ENCODE data around the gene HOXB7. TPM values are rescaled to one million over a fixed set of nuclear protein-coding genes. Genes with fewer than 3 reads are reported as not detected.

HOXB7 gene
- 10 to 100 TPM in 7 of 8 experiments, 1 to 10 TPM in 1; 6.2 to 35.5 (median 23.7) TPM for total RNA-seq

DNA sequence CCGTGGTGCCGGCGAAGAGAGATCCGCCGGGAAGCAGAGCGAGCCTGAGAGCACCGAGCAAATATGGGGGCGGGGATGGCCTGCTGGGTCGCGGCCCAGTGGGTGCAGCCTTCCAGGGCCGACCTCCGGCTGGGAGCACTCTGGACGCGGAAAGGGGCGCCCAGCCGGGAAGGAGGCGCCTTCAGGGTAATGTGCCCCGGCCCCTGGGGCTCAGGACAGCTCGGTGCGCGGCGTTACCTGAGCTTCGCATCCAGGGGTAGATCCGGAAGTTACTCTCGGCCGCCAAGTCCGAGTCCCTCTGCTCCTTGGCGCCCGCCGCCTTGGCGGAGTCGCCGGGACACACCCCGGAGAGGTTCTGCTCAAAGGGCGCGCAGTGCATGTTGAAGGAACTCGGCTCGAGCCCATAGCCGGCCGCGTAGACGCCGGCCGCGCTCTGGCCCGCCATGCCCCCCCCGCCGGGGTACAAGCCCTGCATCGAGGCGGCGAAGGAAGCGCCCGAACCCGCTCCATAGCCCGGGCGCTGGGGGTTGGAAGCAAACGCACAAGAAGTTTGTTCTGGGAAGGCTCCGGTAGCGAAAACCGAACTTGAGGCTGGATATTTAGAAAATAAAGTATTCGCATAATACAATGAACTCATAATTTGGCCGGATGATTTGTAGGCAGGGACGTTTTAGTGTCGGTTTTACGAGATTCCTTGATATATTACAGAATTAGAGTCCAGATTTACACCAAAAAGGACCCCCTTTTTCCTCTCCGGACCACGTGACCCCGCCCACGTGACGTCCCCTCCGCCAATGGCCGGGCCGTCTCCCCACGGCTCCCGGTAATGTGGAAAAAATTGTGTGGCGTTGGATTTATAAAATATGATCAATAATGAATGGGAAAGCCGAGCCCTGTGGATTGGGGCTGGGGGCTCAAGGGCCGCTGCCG is at the start of gene HOXB7:
HOXB7 (minus strand) TSS at position 736 of the 930 bp plus-strand sequence; CDS start at position 637, 99 bp downstream.
- peaks cover 15 to 31% of the 10 kb centered on the region in 2 donors for H3K4me1 ChIP-seq (replicated peaks in 1 of 2)
- H3K27ac ChIP-seq = peak within 1 kb of the TSS; percentile 92 to 97
- H3K4me3 ChIP-seq = peak within 1 kb of the TSS; percentile 59 to 89 (median 80)
- ATAC-seq (replicated peaks in 6 of 8) = peak; percentile 11 to 65 (median 32)
- 0 to 2% (median 0%) methylated on average over 1 to 31 of the region's 79 CpGs; no CpG with 5 or more reads in 1 of the 10 experiments for WGBS, 10 experiments
- in situ Hi-C loops (cut with MboI; ENCODE audit: low pct_unique_long_range_greater_than_20kb in 2 of 9, low sequenced_read_pairs in 9 of 9, unreplicated experiment in 9 of 9) = no loop called here

DNA sequence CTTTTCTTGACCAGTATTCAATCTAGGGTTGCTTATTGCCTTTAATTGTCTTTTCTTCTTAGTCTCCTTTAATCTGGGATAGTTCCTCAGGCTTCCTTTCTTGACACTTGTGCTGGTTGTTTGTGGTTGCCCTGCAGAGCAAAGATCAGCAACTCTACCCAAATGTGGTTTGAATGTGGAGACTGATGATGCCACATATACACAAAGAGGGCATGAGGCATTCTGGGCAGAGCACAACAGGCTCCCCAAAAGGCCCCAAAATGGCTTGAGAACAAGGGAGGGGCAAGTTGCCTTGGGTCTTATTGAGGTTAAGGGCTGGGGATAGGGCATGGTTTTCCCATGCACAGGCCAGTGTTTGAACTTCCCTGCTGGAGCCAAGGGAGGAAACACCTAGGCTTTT is 45.1 kb upstream of the HOXB7 start:
- in situ Hi-C loops (cut with MboI; ENCODE audit: low pct_unique_long_range_greater_than_20kb in 2 of 9, low sequenced_read_pairs in 9 of 9, unreplicated experiment in 9 of 9) = loop anchor here in 2 of 9 experiments (25.0 kb wide), 1 partner anchor 231 kb away; the partner anchor contains the start of gene ATP5MC1 (in 2 of the 2)
- ATAC-seq (replicated peaks in 6 of 8) = no peak
- H3K27ac ChIP-seq = no peak overlapping the region
- H3K4me1 ChIP-seq (replicated peaks in 1 of 2) = no peaks in the 10 kb centered on the region
- H3K4me3 ChIP-seq = no peak overlapping the region

DNA sequence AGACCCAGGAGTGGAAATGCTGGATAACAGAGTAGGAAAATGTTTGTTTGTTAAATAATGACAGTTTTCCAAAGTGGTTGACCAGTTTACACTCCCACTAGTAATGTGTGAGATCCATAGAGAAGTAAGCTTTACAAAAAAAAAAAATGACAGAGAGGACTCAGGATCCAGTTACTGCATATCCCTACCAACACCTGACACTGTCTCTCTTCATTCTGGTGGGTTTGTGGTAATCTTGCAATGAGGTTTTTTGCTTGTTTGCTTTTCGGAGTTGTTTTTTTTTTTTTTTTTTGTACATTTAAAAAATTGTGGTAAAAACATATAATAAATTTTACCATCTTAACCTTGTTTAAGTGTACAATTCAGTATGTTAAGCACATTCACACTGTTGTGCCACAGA is 38.9 kb upstream of the HOXB7 start:
- in situ Hi-C loops (cut with MboI; ENCODE audit: low pct_unique_long_range_greater_than_20kb in 2 of 9, low sequenced_read_pairs in 9 of 9, unreplicated experiment in 9 of 9) = loop anchor here in 3 of 9 experiments (25.0 kb wide), 2 partner anchors 88 to 238 kb away; partner anchors contain the start of genes ATP5MC1 (in 2 of the 3) and HOXB13 (in 1 of the 3)
- no peak overlapping the region for H3K27ac ChIP-seq
- 13 to 83% (median 57%) methylated on average over 1 of the region's 1 CpG; no CpG with 5 or more reads in 1 of the 10 experiments for WGBS, 10 experiments
- ATAC-seq (replicated peaks in 6 of 8) = no peak
- H3K4me1 ChIP-seq (replicated peaks in 1 of 2) = no peaks in the 10 kb centered on the region
- H3K4me3 ChIP-seq = no peak overlapping the region

DNA sequence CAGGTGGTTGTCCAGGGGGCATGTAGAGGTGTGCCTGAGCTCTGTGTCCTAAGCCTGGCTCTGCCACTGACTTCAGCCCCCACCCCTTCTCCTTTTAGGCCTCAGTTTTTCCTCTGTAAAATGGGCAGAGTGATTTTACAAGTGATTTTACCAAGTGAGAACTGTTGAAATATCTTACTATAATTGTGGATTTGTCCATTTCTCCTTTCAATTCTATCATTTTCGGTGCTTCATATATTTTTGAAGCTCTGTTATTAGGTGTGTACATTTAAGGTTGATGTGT is 37.1 kb upstream of the HOXB7 start:
- H3K27ac ChIP-seq = no peak overlapping the region
- 14 to 83% (median 42%) methylated on average over 1 of the region's 1 CpG; no CpG with 5 or more reads in 4 of the 10 experiments for WGBS, 10 experiments
- in situ Hi-C loops (cut with MboI; ENCODE audit: low pct_unique_long_range_greater_than_20kb in 2 of 9, low sequenced_read_pairs in 9 of 9, unreplicated experiment in 9 of 9) = loop anchor here in 1 of 9 experiments (25.0 kb wide), 1 partner anchor 89 kb away; the partner anchor contains the start of gene HOXB13
- ATAC-seq (replicated peaks in 6 of 8) = no peak
- H3K4me1 ChIP-seq (replicated peaks in 1 of 2) = no peaks in the 10 kb centered on the region
- H3K4me3 ChIP-seq = no peak overlapping the region

DNA sequence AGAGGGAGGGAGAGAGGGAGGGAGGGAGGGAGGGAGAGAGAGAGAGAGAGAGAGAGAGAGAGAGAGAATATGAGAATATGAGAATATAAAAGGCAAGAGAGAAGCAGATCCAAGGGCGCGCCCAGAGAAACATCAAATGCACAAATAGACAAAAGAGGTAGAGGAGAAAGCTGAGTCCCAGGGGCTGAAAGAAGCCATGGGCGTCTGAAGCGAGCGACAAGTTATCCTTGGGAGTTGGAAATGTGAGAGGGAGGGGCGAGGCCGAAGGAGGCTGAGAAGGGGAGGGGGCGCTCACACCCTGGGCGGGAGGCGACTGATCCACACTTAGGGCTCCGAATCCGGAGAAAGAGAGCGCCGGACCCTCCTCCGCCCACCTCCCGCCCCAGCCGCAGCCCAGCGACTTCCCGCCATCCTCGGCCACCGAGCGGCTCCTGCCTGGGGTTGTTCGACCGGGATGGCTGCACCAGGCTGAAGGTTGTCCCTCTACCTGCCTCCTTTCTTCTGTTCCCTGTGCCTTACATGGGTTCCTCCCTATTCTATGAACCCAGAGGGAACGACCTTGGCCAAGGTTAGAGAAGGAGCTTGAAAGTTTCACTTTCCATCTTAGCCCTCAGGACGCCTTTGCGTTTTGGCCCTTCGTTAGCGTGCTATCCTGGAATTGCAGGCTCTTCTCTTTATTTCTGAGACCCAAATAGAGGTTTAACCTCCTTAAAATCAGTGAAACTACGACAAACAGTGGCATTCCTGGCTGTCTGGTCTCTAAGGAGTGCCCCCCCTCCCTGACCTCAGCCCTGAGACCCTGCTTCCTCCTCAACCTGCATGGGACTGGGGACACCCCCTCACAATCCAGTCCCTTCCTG is 36.5 kb upstream of the HOXB7 start:
- Histone ChIP-seq H3K27ac (no peak overlapping the region), H3K4me3 (peak overlapping the region in 1 of 5 donors; percentile 4), H3K4me1 (replicated peaks in 1 of 2) (no peaks in the 10 kb centered on the region)
- peak in 5 of 8 experiments; percentile 29 to 55 (median 33) for ATAC-seq (replicated peaks in 6 of 8)
- in situ Hi-C loops (cut with MboI; ENCODE audit: low pct_unique_long_range_greater_than_20kb in 2 of 9, low sequenced_read_pairs in 9 of 9, unreplicated experiment in 9 of 9) = loop anchor here in 1 of 9 experiments (25.0 kb wide), 1 partner anchor 90 kb away; the partner anchor contains the start of gene HOXB13
- 0 to 17% (median 5%) methylated on average over 1 to 6 of the region's 30 CpGs; no CpG with 5 or more reads in 3 of the 10 experiments for WGBS, 10 experiments

DNA sequence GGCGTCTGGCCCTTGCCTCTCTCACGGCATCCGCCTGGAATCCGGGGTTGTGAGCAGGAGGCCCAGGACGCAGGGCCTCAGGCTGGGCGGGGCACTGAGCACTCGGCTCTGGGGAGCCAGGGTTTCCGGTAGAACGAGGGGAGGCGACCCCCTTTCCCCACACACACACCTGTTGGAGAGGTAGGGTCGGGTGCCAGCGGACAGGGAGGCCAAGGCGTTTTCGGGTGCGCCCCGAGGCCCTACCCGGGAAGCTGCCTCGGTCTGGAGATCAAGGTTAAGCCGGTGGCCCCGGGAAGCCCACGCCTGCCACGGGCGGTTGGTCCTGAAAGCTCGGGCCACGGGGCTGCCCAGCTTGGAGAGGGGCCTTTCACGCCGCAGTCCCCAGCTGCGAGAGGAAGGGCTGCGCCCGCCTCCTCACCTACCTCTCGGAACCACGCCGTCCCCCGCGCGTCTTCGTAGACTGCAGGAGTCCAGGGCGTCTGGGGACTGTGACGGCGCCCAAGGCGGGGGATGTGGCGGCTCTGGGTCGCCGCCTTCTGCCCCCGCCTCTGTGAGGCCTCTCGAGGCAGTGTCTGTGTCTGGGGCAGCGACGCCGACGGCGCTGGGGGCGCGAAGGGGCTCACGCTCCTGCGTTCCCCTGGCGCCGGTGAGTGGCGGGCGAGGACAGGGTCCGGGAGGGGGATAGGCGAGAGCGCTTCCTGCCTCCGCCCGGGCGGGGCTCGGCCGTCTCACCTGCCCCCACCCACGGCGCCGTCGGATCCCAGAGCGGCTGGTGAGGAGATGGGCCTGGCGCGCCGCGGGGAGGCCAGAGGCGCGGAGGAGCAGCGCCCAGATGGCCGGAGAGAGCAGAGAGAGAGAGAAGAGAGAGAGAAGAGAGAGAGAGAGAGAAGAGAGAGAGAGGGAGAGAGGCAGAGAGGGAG is 35.6 kb upstream of the HOXB7 start:
- in situ Hi-C loops (cut with MboI; ENCODE audit: low pct_unique_long_range_greater_than_20kb in 2 of 9, low sequenced_read_pairs in 9 of 9, unreplicated experiment in 9 of 9) = loop anchor here in 1 of 9 experiments (25.0 kb wide), 1 partner anchor 91 kb away; the partner anchor contains the start of gene HOXB13
- WGBS, 10 experiments = 0% methylated on average over 1 to 4 of the region's 80 CpGs; no CpG with 5 or more reads in 8 of the 10 experiments
- peak; percentile 18 to 59 (median 46) for ATAC-seq (replicated peaks in 6 of 8)
- H3K27ac ChIP-seq = no peak overlapping the region
- H3K4me1 ChIP-seq (replicated peaks in 1 of 2) = no peaks in the 10 kb centered on the region
- H3K4me3 ChIP-seq = no peak overlapping the region

DNA sequence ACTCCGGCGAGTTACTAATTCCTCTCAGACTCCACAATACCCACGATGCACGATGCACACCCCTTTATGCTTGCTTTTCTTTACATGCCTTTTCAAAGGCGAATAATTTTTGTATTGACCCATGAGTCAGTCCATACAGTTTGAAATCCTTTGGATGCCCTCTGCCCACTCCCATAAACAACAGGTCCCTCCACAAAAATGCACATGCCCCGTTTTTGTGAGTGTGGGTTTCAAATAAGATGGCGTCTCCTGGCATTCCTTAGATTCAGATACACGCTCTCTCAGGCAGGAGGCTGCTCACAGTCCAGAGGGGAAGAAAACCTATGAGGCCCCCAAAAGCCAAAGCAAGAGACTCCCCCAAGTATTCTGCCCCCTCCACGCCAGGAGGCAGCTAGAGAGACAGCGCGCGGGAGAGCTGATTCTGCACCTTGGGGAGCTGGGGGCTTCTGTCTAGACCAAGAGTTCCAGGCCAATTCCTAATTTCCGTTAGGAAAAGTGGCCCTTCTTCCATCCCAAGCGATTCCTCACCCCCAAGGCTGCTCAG is 34.9 kb upstream of the HOXB7 start:
- Histone ChIP-seq H3K4me1 (replicated peaks in 1 of 2) (no peaks in the 10 kb centered on the region), H3K4me3 (no peak overlapping the region), H3K27ac (no peak overlapping the region)
- ATAC-seq (replicated peaks in 6 of 8) = no peak
- 0 to 48% (median 11%) methylated on average over 1 to 10 of the region's 14 CpGs; no CpG with 5 or more reads in 2 of the 10 experiments for WGBS, 10 experiments
- in situ Hi-C loops (cut with MboI; ENCODE audit: low pct_unique_long_range_greater_than_20kb in 2 of 9, low sequenced_read_pairs in 9 of 9, unreplicated experiment in 9 of 9) = loop anchor here in 1 of 9 experiments (25.0 kb wide), 1 partner anchor 92 kb away; the partner anchor contains the start of gene HOXB13

DNA sequence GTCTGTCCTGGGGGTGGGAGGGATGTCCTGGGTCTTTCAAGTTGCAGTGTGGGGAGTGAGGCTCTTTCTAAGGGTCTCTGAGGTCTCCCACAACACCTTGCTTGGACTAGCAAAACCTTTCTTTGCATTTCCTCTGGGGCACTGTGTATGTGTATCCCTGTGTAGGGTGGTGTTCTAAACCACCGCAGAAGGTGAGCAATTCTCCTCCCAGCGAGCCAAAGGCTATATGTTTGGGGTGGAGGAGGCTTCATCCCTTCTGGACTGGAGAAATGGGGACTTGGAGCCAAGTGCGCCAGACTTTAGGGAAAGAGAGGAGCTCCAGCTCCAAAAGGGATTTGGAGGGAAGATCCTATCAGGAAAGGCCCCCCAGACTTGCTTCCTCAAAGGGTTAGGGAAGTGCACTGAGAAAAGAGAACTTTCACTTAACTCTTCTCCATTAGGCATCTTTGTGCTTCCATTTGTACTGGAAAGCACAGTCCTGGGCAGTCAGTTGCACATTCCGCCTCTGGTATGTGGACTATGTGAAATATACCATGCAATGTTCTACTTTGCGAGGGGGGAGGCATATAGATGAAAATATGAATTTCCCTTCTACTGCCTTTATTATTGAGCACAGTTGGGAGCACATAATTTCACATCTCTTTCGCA is 34.2 kb upstream of the HOXB7 start:
- Histone ChIP-seq H3K4me1 (replicated peaks in 1 of 2) (no peaks in the 10 kb centered on the region), H3K27ac (no peak overlapping the region), H3K4me3 (no peak overlapping the region)
- 0 to 83% (median 25%) methylated on average over 1 to 6 of the region's 6 CpGs; no CpG with 5 or more reads in 1 of the 10 experiments for WGBS, 10 experiments
- ATAC-seq (replicated peaks in 6 of 8) = no peak
- in situ Hi-C loops (cut with MboI; ENCODE audit: low pct_unique_long_range_greater_than_20kb in 2 of 9, low sequenced_read_pairs in 9 of 9, unreplicated experiment in 9 of 9) = loop anchor here in 1 of 9 experiments (25.0 kb wide), 1 partner anchor 92 kb away; the partner anchor contains the start of gene HOXB13

DNA sequence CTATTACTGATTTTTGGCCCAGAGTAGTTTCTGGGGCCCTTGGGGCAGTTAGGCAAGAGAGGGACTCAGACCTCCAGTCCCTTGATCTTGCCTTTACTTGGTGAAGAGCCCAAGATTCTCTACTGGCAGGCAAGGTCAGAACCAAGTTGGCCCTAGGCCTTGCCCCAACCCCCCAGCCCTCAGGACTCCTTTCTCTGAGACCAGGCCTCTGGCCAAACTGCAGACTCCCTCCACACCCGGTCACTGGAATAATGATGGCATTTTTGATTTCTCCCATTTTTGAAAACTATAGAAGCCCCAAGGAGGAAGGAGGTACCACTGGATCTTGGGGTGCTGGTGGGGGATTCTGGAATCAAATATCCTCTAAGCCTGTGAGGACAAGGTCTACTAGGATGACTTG is 33.3 kb upstream of the HOXB7 start:
- Histone ChIP-seq H3K4me3 (no peak overlapping the region), H3K4me1 (replicated peaks in 1 of 2) (no peaks in the 10 kb centered on the region), H3K27ac (no peak overlapping the region)
- in situ Hi-C loops (cut with MboI; ENCODE audit: low pct_unique_long_range_greater_than_20kb in 2 of 9, low sequenced_read_pairs in 9 of 9, unreplicated experiment in 9 of 9) = loop anchor here in 1 of 9 experiments (25.0 kb wide), 1 partner anchor 93 kb away; the partner anchor contains the start of gene HOXB13
- no peak for ATAC-seq (replicated peaks in 6 of 8)
- 0 to 80% (median 31%) methylated on average over 1 of the region's 1 CpG; no CpG with 5 or more reads in 6 of the 10 experiments for WGBS, 10 experiments

DNA sequence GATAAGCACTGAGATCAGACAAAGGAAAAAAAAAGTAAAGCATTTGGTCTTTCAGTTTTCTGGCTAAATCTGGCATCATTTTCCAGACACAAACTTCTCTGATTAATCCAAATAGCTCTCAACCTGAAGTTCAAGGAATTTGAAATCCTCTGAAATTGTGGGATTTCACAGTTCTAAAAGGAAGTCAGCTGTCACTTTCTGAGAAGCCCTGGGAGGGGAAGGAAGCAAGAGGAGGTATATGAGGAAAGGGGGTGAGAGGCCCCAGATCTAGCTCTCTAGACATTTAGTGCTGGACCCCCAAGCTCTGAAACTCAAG is 32.8 kb upstream of the HOXB7 start:
- Histone ChIP-seq H3K4me1 (replicated peaks in 1 of 2) (no peaks in the 10 kb centered on the region), H3K4me3 (no peak overlapping the region), H3K27ac (no peak overlapping the region)
- in situ Hi-C loops (cut with MboI; ENCODE audit: low pct_unique_long_range_greater_than_20kb in 2 of 9, low sequenced_read_pairs in 9 of 9, unreplicated experiment in 9 of 9) = loop anchor here in 1 of 9 experiments (25.0 kb wide), 1 partner anchor 94 kb away; the partner anchor contains the start of gene HOXB13
- ATAC-seq (replicated peaks in 6 of 8) = no peak

All from motor neuron (in vitro differentiated cells).